ENCODE data around the gene IDE.

- TF ChIP-seq CTCF (IDR thresholded peaks at IDR 0.05), result no peak
- TF ChIP-seq POLR2A (IDR thresholded peaks at IDR 0.05), result no peak
These were observed 28.3 kb downstream of the IDE start for GRCh38 chr10:92545556-92545955.

Data from right lobe of liver (tissue), 4 donors.